ENCODE results near the gene PREX1.
"Not testable (repeated sequence)": the region's sequence is repeated elsewhere in the genome, so short reads cannot be mapped to it uniquely, and the experiment has no call there.

PREX1 gene

DNA sequence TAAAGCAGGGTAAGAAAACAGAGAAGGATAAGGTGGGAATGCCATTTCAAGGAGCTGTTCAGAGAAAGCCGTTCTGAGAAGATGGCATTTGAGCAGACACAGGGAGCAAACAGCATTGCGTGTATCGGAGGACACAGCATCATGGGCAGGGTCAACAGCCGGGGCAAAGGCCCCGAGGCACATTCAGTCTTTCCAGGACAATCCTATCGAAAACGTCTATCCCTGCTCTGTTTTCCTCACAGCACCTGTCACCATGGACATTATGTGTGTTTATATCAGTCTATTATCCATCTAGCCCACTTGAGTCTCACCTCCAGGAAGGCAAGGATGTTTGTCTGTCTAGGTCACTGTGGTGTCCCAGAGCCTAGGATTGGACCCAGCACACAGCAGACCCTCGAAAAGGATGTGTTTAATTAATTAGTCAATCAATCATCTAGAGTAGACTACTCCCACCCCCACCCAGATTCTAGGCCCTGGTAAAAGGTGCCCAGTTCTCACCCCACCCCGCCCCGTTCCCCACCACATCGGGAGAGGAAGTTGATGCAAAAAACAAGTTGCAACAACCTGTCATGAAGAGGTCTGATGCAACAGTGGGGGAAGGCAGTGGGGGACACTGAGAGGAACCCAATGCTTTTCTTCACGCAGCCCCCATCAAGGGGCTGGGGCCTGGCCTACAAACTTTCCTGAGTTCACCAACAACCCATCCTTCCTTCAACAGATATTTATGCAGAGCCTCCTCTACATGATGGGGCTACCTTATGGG is 66.6 kb downstream of the PREX1 start:
- TF ChIP-seq, protein P1, sequence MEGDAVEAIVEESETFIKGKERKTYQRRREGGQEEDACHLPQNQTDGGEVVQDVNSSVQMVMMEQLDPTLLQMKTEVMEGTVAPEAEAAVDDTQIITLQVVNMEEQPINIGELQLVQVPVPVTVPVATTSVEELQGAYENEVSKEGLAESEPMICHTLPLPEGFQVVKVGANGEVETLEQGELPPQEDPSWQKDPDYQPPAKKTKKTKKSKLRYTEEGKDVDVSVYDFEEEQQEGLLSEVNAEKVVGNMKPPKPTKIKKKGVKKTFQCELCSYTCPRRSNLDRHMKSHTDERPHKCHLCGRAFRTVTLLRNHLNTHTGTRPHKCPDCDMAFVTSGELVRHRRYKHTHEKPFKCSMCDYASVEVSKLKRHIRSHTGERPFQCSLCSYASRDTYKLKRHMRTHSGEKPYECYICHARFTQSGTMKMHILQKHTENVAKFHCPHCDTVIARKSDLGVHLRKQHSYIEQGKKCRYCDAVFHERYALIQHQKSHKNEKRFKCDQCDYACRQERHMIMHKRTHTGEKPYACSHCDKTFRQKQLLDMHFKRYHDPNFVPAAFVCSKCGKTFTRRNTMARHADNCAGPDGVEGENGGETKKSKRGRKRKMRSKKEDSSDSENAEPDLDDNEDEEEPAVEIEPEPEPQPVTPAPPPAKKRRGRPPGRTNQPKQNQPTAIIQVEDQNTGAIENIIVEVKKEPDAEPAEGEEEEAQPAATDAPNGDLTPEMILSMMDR (IDR thresholded peaks at IDR 0.05; ENCODE audit: unreplicated experiment in 3 of 3), result no peak
- Mint-ChIP-seq H3K4me3 (no peak overlapping the region), H3K27me3 (ENCODE audit: low read depth) (peaks cover 8% of the 10 kb centered on the region), H3K27ac (no peak overlapping the region), H3K36me3 (ENCODE audit: low read depth) (peaks cover 3% of the 10 kb centered on the region), H3K4me1 (no peaks in the 10 kb centered on the region), H3K9me3 (peaks cover 6% of the 10 kb centered on the region)

DNA sequence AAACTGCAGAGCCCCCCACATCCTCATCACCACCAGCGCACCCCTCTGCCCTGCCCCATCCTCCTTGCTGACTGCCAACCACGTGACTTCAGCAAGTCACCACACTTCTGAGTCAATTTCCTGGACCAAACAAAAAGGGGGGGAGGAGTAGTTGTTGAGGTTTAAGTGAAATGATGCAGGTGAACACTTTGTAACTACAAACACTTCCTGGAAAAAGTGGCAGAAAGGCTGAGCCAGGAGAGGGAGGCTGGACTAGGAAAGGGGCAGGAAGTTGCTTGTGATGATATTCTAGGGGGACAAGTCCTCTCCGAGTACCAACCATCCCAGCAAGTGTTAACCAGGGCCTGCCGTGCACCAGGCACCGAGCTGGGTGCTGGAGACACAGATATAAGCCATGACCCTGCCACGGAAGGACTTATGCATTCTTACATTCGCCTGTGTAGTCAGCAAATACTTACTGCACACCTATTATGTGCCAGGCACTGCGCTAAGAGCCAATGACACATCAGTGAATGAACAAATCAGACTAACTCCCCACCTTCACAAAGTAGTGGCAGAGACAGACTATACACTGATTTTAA is 67.3 kb downstream of the PREX1 start:
- Mint-ChIP-seq H3K4me1 (no peaks in the 10 kb centered on the region), H3K36me3 (ENCODE audit: low read depth) (peaks cover 3% of the 10 kb centered on the region), H3K27ac (no peak overlapping the region), H3K27me3 (ENCODE audit: low read depth) (peaks cover 8% of the 10 kb centered on the region), H3K9me3 (peaks cover 6% of the 10 kb centered on the region), H3K4me3 (no peak overlapping the region)
- TF ChIP-seq, protein P1 (IDR thresholded peaks at IDR 0.05; ENCODE audit: unreplicated experiment in 3 of 3), result no peak

GRCh38 chr20:48759631-48760245 is 68.1 kb downstream of the PREX1 start:
- Mint-ChIP-seq H3K9me3 (no peaks in the 10 kb centered on the region), H3K4me3 (no peak overlapping the region), H3K36me3 (ENCODE audit: low read depth) (peaks cover 8% of the 10 kb centered on the region), H3K27me3 (ENCODE audit: low read depth) (peaks cover 8% of the 10 kb centered on the region), H3K4me1 (no peaks in the 10 kb centered on the region), H3K27ac (no peak overlapping the region)
- TF ChIP-seq, protein P1 (IDR thresholded peaks at IDR 0.05; ENCODE audit: unreplicated experiment in 3 of 3), result no peak

DNA sequence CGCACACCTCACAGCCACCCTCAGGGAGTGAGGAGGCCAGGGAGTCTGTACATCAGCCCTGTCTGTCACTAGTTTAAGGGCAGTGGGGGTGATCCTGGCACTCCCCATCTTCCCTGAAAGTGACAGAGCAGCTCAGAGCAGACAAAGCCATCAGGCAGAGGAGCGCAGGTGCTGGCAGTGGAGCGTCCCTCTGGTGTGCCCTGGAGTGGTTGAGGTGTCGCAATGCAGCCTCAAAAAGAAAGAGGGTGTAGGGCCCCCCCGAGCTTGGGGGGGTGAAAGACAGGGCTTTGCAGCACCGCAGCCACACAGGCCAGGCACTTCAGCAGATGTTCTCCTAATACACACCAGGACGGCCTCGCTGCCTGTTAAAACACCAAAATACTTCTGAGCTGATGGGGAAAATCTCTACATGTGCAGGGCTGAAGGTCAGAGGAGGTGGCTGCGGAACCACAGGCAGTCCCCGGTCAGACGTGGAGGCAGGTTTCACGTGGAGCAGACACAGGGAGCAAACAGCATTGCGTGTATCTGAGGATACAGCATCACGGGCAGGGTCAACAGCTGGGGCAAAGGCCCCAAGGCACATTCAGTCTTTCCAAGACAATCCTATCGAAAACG is 69.5 kb downstream of the PREX1 start:
- Mint-ChIP-seq H3K4me3 (no peak overlapping the region), H3K36me3 (ENCODE audit: low read depth) (peaks cover 8% of the 10 kb centered on the region), H3K27me3 (ENCODE audit: low read depth) (peaks cover 8% of the 10 kb centered on the region), H3K4me1 (peaks cover 7% of the 10 kb centered on the region), H3K27ac (no peak overlapping the region), H3K9me3 (peaks cover 2% of the 10 kb centered on the region)
- TF ChIP-seq, protein P1 (IDR thresholded peaks at IDR 0.05; ENCODE audit: unreplicated experiment in 3 of 3), result no peak

GRCh38 chr20:48756774-48757173 is 71.0 kb downstream of the PREX1 start:
- peaks cover 13% of the 10 kb centered on the region for H3K27me3 Mint-ChIP-seq (ENCODE audit: low read depth)
- peaks cover 17% of the 10 kb centered on the region for H3K4me1 Mint-ChIP-seq
- H3K4me3 Mint-ChIP-seq; H3K27ac Mint-ChIP-seq; H3K9me3 Mint-ChIP-seq; H3K36me3 Mint-ChIP-seq (ENCODE audit: low read depth): not testable (repeated sequence)

GRCh38 chr20:48754292-48754691 is 73.5 kb downstream of the PREX1 start:
- peaks cover 2% of the 10 kb centered on the region for H3K9me3 Mint-ChIP-seq
- H3K36me3 Mint-ChIP-seq (ENCODE audit: low read depth), result peaks cover 8% of the 10 kb centered on the region

More at GRCh38 chr20:48754292-48754691, 73.5 kb downstream of the PREX1 start:
- Mint-ChIP-seq H3K27ac (no peak overlapping the region), H3K4me3 (no peak overlapping the region), H3K27me3 (ENCODE audit: low read depth) (peaks cover 23% of the 10 kb centered on the region), H3K4me1 (peaks cover 21% of the 10 kb centered on the region)
- TF ChIP-seq, protein P1 (IDR thresholded peaks at IDR 0.05; ENCODE audit: unreplicated experiment in 3 of 3), result no peak
